Right lobe of liver (tissue), 6 donors: ENCODE measurements around the gene ZDHHC14. TPM values are rescaled to one million over a fixed set of nuclear protein-coding genes. Genes with fewer than 3 reads are reported as not detected.

Experiments
- ATAC-seq, 4 donors: fragments of 200-7000 bp; cut with Tn5 transposase; one replicate each; pipeline ENCODE4 v1.9.1; 2020; ENCODE audit warnings: mild to moderate bottlenecking in 4 of 4, moderate library complexity in 4 of 4
- DNase-seq, 3 donors: peaks; one replicate each; pipeline ENCODE4 v3.0.0-alpha.2; 2020
- H3K27ac ChIP-seq, 3 donors: fragments of 200-600 bp; one replicate each; pipeline ENCODE4 v1.8.0; 2022
- H3K27me3 ChIP-seq, 2 donors: fragments of 200-600 bp; one replicate each; pipeline ENCODE4 v1.8.0; 2022
- H3K36me3 ChIP-seq, 4 donors: fragments of 200-600 bp; sonication (generic) in 1 of 4; one replicate each; pipeline versions ENCODE4 v1.5.1 to v1.8.0; 2017 to 2022; ENCODE audit warnings: control low read depth in 1 of 4
- H3K4me1 ChIP-seq, 4 donors: fragments of 200-600 bp; sonication (generic) in 1 of 4; one replicate each; pipeline versions ENCODE4 v1.5.1 to v1.8.0; 2017 to 2022; ENCODE audit warnings: control low read depth in 1 of 4
- H3K4me3 ChIP-seq, 3 donors: fragments of 200-600 bp; one replicate each; pipeline ENCODE4 v1.8.0; 2022
- H3K9me3 ChIP-seq, 4 donors: fragments of 200-600 bp; sonication (generic) in 1 of 4; one replicate each; pipeline versions ENCODE4 v1.5.1 to v1.8.0; 2017 to 2022; ENCODE audit warnings: control low read depth in 1 of 4
- POLR2A ChIP-seq: fragments of 450-650 bp; IDR thresholded peaks from one replicate; pipeline ENCODE4 v1.6.1; 2017; ENCODE audit warnings: antibody characterized with exemption, mild to moderate bottlenecking
- WGBS: methylation state at CpG from one replicate; pipeline ENCODE4 v1.1.6; 2018; ENCODE audit warnings: low coverage, low lambda C conversion rate; ENCODE audit not compliant: insufficient coverage; ENCODE audit errors: missing lambda C conversion rate; 5-methylcytosine and 5-hydroxymethylcytosine counted together
- intact Hi-C, 2 donors: fragments of 100-400 bp; cut with DNase I; formaldehyde crosslinking; loops; one replicate each; pipeline versions ENCODE4 v1.11.2 to v1.14.1; 2022
- total RNA-seq, 6 experiments: library from RNA; depleted of rRNA in 2 of 6; stranded (reverse); fragments of >200 nt in 2 of 6; fragmentation: NEBNext Ultra II Directional in 3 of 6; extraction: Animal tissue kit (Norgen Biotek cat#: 25700) in 3 of 6; gene quantifications; one replicate each; pipeline versions ENCODE4 v1.1.0 to v1.2.4, GENCODE V29; 2016 to 2023
- TF ChIP-seq, protein P1 (sequence below), 4 donors: fragments of 200-600 bp in 3 of 4; fragments of 450-650 bp in 1 of 4; IDR thresholded peaks; one replicate each; pipeline versions ENCODE4 v1.5.1 to v1.8.0; 2016 to 2022; ENCODE audit warnings: antibody characterized with exemption in 4 of 4, mild to moderate bottlenecking in 2 of 4
- donor health status: DM: no; HTN: yes; CAD: no.
- donor health status: DM: no; HTN: no; CAD: no.
- donor health status: DM: no; HTN: no; CAD: no.
- donor health status: DM: no; HTN: yes; CAD: no.
- donor health status: DM: no; HTN: yes; CAD: no.

ZDHHC14 gene
- total RNA-seq, 6 experiments from 2014 or later, result 7.3 to 13.0 (median 10.3) TPM

DNA sequence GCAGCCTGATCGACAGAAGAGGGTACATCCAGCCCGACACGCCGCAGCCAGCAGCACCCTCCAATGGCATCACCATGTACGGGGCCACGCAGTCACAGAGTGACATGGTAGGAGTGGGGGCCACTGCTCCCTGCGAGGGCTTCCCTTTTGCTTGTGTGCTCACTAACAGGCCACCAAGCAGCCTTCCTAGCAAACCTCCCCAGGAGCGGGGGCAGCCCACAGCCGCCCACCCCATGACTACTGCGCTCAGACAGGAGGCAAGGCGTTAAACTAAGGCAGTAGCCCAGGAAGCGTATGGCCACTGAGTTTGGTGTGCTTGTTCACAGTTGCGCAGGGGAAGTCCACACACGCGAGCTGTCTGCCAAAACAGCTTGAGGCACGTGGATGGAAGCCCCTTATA is 272.5 kb downstream of the ZDHHC14 start:
- H3K9me3 ChIP-seq, result no peaks in the 10 kb centered on the region
- no peaks in the 10 kb centered on the region for H3K4me1 ChIP-seq
- H3K36me3 ChIP-seq, result no peaks in the 10 kb centered on the region
- ATAC-seq, result no peak
- H3K27ac ChIP-seq, result no peak overlapping the region
- no peak overlapping the region for H3K4me3 ChIP-seq
- DNase-seq, result no peak
- WGBS, result 100% methylated on average over 1 of the region's 16 CpGs
- no peaks in the 10 kb centered on the region for H3K27me3 ChIP-seq
- intact Hi-C loops, result no loop called here
- TF ChIP-seq, protein P1, sequence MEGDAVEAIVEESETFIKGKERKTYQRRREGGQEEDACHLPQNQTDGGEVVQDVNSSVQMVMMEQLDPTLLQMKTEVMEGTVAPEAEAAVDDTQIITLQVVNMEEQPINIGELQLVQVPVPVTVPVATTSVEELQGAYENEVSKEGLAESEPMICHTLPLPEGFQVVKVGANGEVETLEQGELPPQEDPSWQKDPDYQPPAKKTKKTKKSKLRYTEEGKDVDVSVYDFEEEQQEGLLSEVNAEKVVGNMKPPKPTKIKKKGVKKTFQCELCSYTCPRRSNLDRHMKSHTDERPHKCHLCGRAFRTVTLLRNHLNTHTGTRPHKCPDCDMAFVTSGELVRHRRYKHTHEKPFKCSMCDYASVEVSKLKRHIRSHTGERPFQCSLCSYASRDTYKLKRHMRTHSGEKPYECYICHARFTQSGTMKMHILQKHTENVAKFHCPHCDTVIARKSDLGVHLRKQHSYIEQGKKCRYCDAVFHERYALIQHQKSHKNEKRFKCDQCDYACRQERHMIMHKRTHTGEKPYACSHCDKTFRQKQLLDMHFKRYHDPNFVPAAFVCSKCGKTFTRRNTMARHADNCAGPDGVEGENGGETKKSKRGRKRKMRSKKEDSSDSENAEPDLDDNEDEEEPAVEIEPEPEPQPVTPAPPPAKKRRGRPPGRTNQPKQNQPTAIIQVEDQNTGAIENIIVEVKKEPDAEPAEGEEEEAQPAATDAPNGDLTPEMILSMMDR (IDR thresholded peaks at IDR 0.05), result no peak
- TF ChIP-seq POLR2A, result no peak

DNA sequence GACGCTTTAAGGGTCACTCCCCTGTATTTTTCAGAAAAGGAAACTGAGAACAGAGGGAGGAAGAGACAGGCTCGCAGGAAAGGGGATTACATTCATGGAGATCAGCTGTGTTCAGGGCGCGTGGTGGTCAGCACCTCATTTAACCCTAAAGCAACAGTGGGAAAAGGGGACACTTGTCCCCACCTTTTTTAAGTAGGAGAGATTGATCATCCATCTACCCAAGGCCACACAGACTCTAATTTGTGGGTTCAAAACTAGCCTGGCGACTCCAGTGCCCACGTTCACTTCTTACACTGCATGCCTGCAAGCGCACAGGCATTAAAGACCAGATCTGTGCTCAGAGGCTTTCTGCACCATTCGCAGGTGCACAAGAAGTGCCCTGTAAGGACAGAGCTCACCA is 274.1 kb downstream of the ZDHHC14 start:
- no peaks in the 10 kb centered on the region for H3K27me3 ChIP-seq
- H3K4me3 ChIP-seq, result no peak overlapping the region
- H3K9me3 ChIP-seq, result no peaks in the 10 kb centered on the region
- H3K27ac ChIP-seq, result no peak overlapping the region
- no peaks in the 10 kb centered on the region for H3K36me3 ChIP-seq
- intact Hi-C loops, result no loop called here
- no peak for ATAC-seq
- TF ChIP-seq POLR2A, result no peak
- TF ChIP-seq, protein P1 (IDR thresholded peaks at IDR 0.05), result no peak
- 92% methylated on average over 7 of the region's 8 CpGs for WGBS
- no peak for DNase-seq
- no peaks in the 10 kb centered on the region for H3K4me1 ChIP-seq

GRCh38 chr6:157656437-157656997 is 275.5 kb downstream of the ZDHHC14 start:
- Histone ChIP-seq H3K9me3 (no peaks in the 10 kb centered on the region), H3K4me1 (no peaks in the 10 kb centered on the region), H3K4me3 (no peak overlapping the region), H3K27me3 (no peaks in the 10 kb centered on the region), H3K36me3 (no peaks in the 10 kb centered on the region), H3K27ac (no peak overlapping the region)
- ATAC-seq, result no peak
- intact Hi-C loops, result no loop called here
- WGBS, result 93% methylated on average over 4 of the region's 7 CpGs
- TF ChIP-seq POLR2A, result no peak
- TF ChIP-seq, protein P1 (IDR thresholded peaks at IDR 0.05), result no peak
- DNase-seq, result no peak

DNA sequence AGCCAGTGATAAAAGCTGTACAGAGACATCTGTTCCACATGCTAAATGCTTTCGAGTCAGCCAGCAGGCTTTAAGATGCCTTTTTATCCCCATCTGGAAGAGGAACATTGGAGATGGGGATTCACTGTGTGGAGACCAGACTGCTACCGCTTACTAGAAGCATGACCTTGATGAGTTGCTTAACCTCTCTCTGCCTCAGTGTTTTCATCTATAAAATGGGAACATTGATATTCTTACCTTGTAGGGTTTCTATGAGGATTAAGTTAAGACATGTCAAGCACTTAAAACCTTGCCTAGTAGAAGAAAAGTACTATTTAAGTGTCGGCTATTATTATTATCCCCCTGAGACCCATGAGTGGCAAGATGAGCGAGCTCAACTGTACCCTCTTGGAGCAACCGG is 276.8 kb downstream of the ZDHHC14 start:
- H3K27ac ChIP-seq, result no peak overlapping the region
- no peaks in the 10 kb centered on the region for H3K36me3 ChIP-seq
- DNase-seq (no peak), ATAC-seq (no peak)
- TF ChIP-seq, protein P1 (IDR thresholded peaks at IDR 0.05), result no peak
- no peak for TF ChIP-seq POLR2A
- WGBS, result 94% methylated on average over 5 of the region's 5 CpGs
- H3K27me3 ChIP-seq, result no peaks in the 10 kb centered on the region
- no peak overlapping the region for H3K4me3 ChIP-seq
- H3K9me3 ChIP-seq, result no peaks in the 10 kb centered on the region
- no peaks in the 10 kb centered on the region for H3K4me1 ChIP-seq
- intact Hi-C loops, result no loop called here

DNA sequence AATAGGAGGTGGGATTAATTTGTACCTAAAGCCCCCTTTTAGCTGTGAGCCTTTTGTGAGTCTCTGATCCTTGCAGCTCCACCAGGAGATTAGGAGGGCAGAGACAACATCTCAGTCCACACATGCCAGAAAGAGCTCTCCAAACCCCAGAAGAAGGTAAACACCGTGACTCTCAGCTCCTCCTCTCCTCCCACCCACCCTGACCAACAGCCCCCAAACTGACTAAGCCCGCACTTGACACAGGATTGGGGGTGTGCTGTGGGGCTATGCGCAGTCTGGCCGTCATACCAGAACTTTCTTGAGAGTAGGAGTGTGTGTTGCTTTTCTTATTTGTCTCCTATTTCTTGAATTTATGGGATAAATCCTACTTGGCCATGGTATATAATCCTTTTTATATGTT is 277.3 kb downstream of the ZDHHC14 start:
- intact Hi-C loops, result no loop called here
- H3K9me3 ChIP-seq, result no peaks in the 10 kb centered on the region
- no peak overlapping the region for H3K27ac ChIP-seq
- TF ChIP-seq, protein P1 (IDR thresholded peaks at IDR 0.05), result no peak
- no peak for TF ChIP-seq POLR2A
- ATAC-seq (no peak), DNase-seq (no peak)
- no peaks in the 10 kb centered on the region for H3K27me3 ChIP-seq
- WGBS, result 100% methylated on average over 4 of the region's 4 CpGs
- H3K36me3 ChIP-seq, result no peaks in the 10 kb centered on the region
- H3K4me3 ChIP-seq, result no peak overlapping the region
- H3K4me1 ChIP-seq, result no peaks in the 10 kb centered on the region
